Fibroblast of villous mesenchyme (primary cell): ENCODE data around the gene ATP8A2. TPM values are rescaled to one million over a fixed set of nuclear protein-coding genes. Genes with fewer than 3 reads are reported as not detected.

Experiments
- DNase-seq: peaks from one replicate; pipeline ENCODE4 v3.0.0-alpha.2; 2010; ENCODE audit warnings: low read depth
- H3K4me3 ChIP-seq: 2 replicates; pipeline ENCODE4 v1.5.1; 2011; ENCODE audit warnings: low read depth, mild to moderate bottlenecking, low read length
- CTCF ChIP-seq: IDR thresholded peaks from 2 replicates; pipeline ENCODE4 v1.5.1; 2012; ENCODE audit warnings: low read depth, mild to moderate bottlenecking, low read length; ENCODE audit not compliant: insufficient read depth
- total RNA-seq: library from RNA; depleted of rRNA; stranded (reverse); fragments of >200 nt; gene quantifications from 2 replicates; pipeline ENCODE4 v1.2.3, GENCODE V29; 2012

The ATP8A2 gene
- total RNA-seq, 1 donor = under 0.01 TPM

- no peak for TF ChIP-seq CTCF
- no peak for DNase-seq
Observed at GRCh38 chr13:25731037-25731436, 359.3 kb downstream of the ATP8A2 start.

DNA sequence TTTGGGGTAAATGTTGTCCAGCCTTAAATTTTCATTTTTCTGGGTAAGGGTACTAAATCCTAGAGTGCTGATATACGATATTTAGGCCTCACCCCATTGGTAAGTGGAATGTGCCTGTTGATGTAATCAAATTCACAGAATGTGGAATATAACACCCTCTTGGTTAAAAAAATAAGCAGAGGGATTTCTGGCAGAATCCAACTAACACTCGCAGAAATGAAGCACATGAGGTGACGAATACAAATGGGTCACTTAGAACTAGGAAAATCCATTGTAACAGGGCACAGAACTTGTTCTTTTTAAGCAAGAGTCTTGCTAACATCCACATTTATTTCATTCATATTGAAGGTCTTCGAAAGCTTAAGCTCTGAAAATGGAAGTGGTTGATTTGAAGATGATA, 359.8 kb downstream of the ATP8A2 start:
- DNase-seq = no peak
- no peak for TF ChIP-seq CTCF
- no peak overlapping the region for H3K4me3 ChIP-seq

More at GRCh38 chr13:25731037-25731436, 359.3 kb downstream of the ATP8A2 start:
- no peak overlapping the region for H3K4me3 ChIP-seq

- TF ChIP-seq CTCF = no peak
- H3K4me3 ChIP-seq = no peak overlapping the region
- DNase-seq = no peak
Observed at GRCh38 chr13:25732111-25732865, 360.5 kb downstream of the ATP8A2 start.

GRCh38 chr13:25733001-25733491, 361.3 kb downstream of the ATP8A2 start:
- no peak overlapping the region for H3K4me3 ChIP-seq
- no peak for TF ChIP-seq CTCF
- DNase-seq = no peak

- no peak for TF ChIP-seq CTCF
- no peak for DNase-seq
- no peak overlapping the region for H3K4me3 ChIP-seq
Observed at GRCh38 chr13:25733696-25734435, 362.1 kb downstream of the ATP8A2 start.

- DNase-seq = no peak
- no peak for TF ChIP-seq CTCF
- H3K4me3 ChIP-seq = no peak overlapping the region
Observed at GRCh38 chr13:25738342-25739196, 366.8 kb downstream of the ATP8A2 start.
